Testis (tissue), 3 donors: Measurements from ENCODE around the gene JUP. TPM values are rescaled to one million over a fixed set of nuclear protein-coding genes. Genes with fewer than 3 reads are reported as not detected.
"Not testable (repeated sequence)": the region's sequence is repeated elsewhere in the genome, so short reads cannot be mapped to it uniquely, and the experiment has no call there.

Experiments
- DNase-seq: peaks from one replicate; pipeline ENCODE4 v3.0.0-alpha.2; 2019
- H3K27ac ChIP-seq, 2 donors: fragments of 200-600 bp; sonication (generic); one replicate each; pipeline ENCODE4 v1.5.1; 2019
- H3K27me3 ChIP-seq: fragments of 200-600 bp; sonication (generic); one replicate; pipeline ENCODE4 v1.5.1; 2019
- H3K36me3 ChIP-seq: fragments of 200-600 bp; sonication (generic); one replicate; pipeline ENCODE4 v1.5.1; 2017; ENCODE audit warnings: low read depth; ENCODE audit errors: missing control alignments
- H3K4me1 ChIP-seq: fragments of 200-600 bp; sonication (generic); one replicate; pipeline ENCODE4 v1.5.1; 2019
- H3K4me3 ChIP-seq, 2 donors: fragments of 200-600 bp; sonication (generic); one replicate each; pipeline ENCODE4 v1.5.1; 2017 to 2019
- H3K9me3 ChIP-seq: fragments of 200-600 bp; sonication (generic); one replicate; pipeline ENCODE4 v1.5.1; 2017
- POLR2A ChIP-seq: fragments of 450-650 bp; IDR thresholded peaks from one replicate; pipeline ENCODE4 v1.6.1; 2017; ENCODE audit warnings: antibody characterized with exemption, mild to moderate bottlenecking, moderate library complexity
- WGBS, 2 donors: methylation state at CpG; one replicate each; pipeline ENCODE4 v1.1.5; 2018; 5-methylcytosine and 5-hydroxymethylcytosine counted together
- intact Hi-C: fragments of 100-400 bp; cut with DNase I; formaldehyde crosslinking; loops from one replicate; pipeline ENCODE4 v1.15.1; 2023; ENCODE audit warnings: low total_unique reads
- polyA plus RNA-seq: library from polyadenylated mRNA; stranded (reverse); fragments of 350-450 nt; fragmentation: Illumina TruSeq; extraction: RNeasy Lipid Tissue Mini Kit (QIAGEN cat#74804); gene quantifications from one replicate; pipeline ENCODE4 v1.2.3, GENCODE V29; 2014; ENCODE audit warnings: low read depth, low replicate concordance; ENCODE audit not compliant: insufficient read depth
- total RNA-seq, 2 donors: library from RNA; depleted of rRNA; stranded (reverse); fragments of >200 nt; gene quantifications; one replicate each; pipeline ENCODE4 v1.2.3, GENCODE V29; 2016
- TF ChIP-seq, protein P1 (sequence below), 3 experiments: fragments of 450-650 bp in 2 of 3; fragments of 200-600 bp in 1 of 3; sonication (generic) in 1 of 3; IDR thresholded peaks; one replicate each; pipeline ENCODE4 v1.5.1; 2016 to 2019; ENCODE audit warnings: antibody characterized with exemption in 3 of 3, mild to moderate bottlenecking in 2 of 3, moderate library complexity in 1 of 3

The JUP gene
- total and polyA plus RNA-seq, 3 donors from 2014 or later: 22.5 to 38.9 (median 36.8) TPM

GRCh38 chr17:41781404-41782110, 5.0 kb downstream of the JUP start:
- Histone ChIP-seq H3K4me1 (peaks cover 28% of the 10 kb centered on the region), H3K27me3 (no peaks in the 10 kb centered on the region), H3K36me3 (no peaks in the 10 kb centered on the region), H3K9me3 (no peaks in the 10 kb centered on the region), H3K4me3 (no peak overlapping the region), H3K27ac (no peak overlapping the region)
- TF ChIP-seq, protein P1, sequence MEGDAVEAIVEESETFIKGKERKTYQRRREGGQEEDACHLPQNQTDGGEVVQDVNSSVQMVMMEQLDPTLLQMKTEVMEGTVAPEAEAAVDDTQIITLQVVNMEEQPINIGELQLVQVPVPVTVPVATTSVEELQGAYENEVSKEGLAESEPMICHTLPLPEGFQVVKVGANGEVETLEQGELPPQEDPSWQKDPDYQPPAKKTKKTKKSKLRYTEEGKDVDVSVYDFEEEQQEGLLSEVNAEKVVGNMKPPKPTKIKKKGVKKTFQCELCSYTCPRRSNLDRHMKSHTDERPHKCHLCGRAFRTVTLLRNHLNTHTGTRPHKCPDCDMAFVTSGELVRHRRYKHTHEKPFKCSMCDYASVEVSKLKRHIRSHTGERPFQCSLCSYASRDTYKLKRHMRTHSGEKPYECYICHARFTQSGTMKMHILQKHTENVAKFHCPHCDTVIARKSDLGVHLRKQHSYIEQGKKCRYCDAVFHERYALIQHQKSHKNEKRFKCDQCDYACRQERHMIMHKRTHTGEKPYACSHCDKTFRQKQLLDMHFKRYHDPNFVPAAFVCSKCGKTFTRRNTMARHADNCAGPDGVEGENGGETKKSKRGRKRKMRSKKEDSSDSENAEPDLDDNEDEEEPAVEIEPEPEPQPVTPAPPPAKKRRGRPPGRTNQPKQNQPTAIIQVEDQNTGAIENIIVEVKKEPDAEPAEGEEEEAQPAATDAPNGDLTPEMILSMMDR (IDR thresholded peaks at IDR 0.05): no peak
- TF ChIP-seq POLR2A: no peak
- WGBS, 2 donors: 78 to 86% methylated on average over 13 of the region's 13 CpGs
- no peak for DNase-seq
- intact Hi-C loops: no loop called here

DNA sequence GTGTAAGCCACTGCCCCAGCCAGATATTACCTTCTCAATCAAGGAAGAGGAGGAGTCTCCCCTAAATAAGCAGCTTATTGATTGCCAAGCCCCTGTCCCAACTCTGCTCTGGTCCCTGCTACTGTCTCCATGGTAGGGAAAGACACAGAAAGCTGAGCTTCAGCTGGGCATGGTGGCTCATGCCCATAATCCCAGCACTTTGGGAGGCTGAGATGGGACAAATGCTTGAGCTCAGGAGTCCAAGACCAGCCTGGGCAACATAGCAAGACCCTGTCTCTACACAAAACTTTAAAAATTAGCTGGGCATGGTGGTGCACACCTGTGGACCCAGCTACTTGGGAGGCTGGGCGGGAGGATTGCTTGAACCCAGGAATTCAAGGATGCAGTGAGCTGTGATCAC, 6.6 kb downstream of the JUP start:
- no peaks in the 10 kb centered on the region for H3K36me3 ChIP-seq
- no peaks in the 10 kb centered on the region for H3K9me3 ChIP-seq
- no peak overlapping the region for H3K27ac ChIP-seq
- intact Hi-C loops: no loop called here
- WGBS, 2 donors: 80 to 93% methylated on average over 1 of the region's 1 CpG
- H3K4me1 ChIP-seq: peaks cover 22% of the 10 kb centered on the region
- TF ChIP-seq, protein P1 (IDR thresholded peaks at IDR 0.05): no peak
- no peak for TF ChIP-seq POLR2A
- DNase-seq: no peak
- H3K27me3 ChIP-seq: no peaks in the 10 kb centered on the region
- no peak overlapping the region for H3K4me3 ChIP-seq

GRCh38 chr17:41777574-41778188, 8.8 kb downstream of the JUP start:
- intact Hi-C loops: no loop called here
- Histone ChIP-seq H3K4me3 (no peak overlapping the region), H3K4me1 (peaks cover 22% of the 10 kb centered on the region), H3K27me3 (no peaks in the 10 kb centered on the region), H3K36me3 (no peaks in the 10 kb centered on the region), H3K27ac (peak overlapping the region; percentile 31 to 57), H3K9me3 (no peaks in the 10 kb centered on the region)
- no peak for TF ChIP-seq POLR2A
- TF ChIP-seq, protein P1 (IDR thresholded peaks at IDR 0.05): no peak
- peak; percentile 60 for DNase-seq
- WGBS, 2 donors: 25 to 43% methylated on average over 11 of the region's 12 CpGs

DNA sequence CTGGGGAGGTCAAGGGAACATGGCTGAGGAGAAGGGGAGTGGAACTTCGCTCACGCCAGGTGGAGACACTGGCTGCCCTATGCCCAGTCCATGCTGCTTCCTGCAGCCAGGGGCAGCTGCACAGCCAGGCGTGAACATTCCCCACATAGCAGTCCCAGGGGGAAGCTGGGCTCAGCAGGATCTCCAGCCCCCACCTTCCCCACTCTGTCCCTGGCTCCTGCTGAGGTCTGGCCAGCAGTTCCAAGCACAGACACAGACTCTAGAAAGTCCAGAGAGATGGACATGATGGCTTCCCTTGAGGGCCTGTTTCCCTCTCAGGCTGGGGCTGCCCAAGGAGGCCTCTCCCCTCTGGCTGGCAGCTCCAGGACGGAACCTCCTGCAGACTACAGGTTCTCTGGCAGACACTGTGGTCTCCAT, 9.3 kb downstream of the JUP start:
- Histone ChIP-seq H3K27ac (peak overlapping the region; percentile 31 to 57), H3K4me1 (peaks cover 19% of the 10 kb centered on the region), H3K36me3 (no peaks in the 10 kb centered on the region), H3K27me3 (no peaks in the 10 kb centered on the region), H3K4me3 (no peak overlapping the region), H3K9me3 (no peaks in the 10 kb centered on the region)
- peak; percentile 48 for DNase-seq
- WGBS, 2 donors: 42 to 80% methylated on average over 1 to 4 of the region's 4 CpGs
- intact Hi-C loops: no loop called here
- TF ChIP-seq POLR2A: no peak
- TF ChIP-seq, protein P1 (IDR thresholded peaks at IDR 0.05): peak in 2 of 3 experiments; percentile 12 to 15

GRCh38 chr17:41776262-41776900, 10.1 kb downstream of the JUP start:
- H3K36me3 ChIP-seq, DNase-seq, H3K9me3 ChIP-seq, H3K27ac ChIP-seq, intact Hi-C loops, H3K4me3 ChIP-seq, H3K27me3 ChIP-seq: not testable (repeated sequence)
- peaks cover 16% of the 10 kb centered on the region for H3K4me1 ChIP-seq
- 86 to 90% methylated on average over 14 of the region's 14 CpGs for WGBS, 2 donors
